ENCODE measurements around the gene ILK.

GRCh38 chr11:6631361-6631890 is 27.9 kb downstream of the ILK start:
- TF ChIP-seq CTCF (IDR thresholded peaks at IDR 0.05) (no peak), EP300 (IDR thresholded peaks at IDR 0.05) (no peak), POLR2A (IDR thresholded peaks at IDR 0.05) (no peak)

Measured in tibial nerve (tissue), 4 donors.